HEK293T (cell line): ENCODE results near the gene CCNG1.
"Not testable (repeated sequence)": the region's sequence is repeated elsewhere in the genome, so short reads cannot be mapped to it uniquely, and the experiment has no call there.

Source experiments
- ARNT ChIP-seq: fragments of 450-650 bp; IDR thresholded peaks from 2 replicates; pipeline ENCODE4 v1.6.1; 2017; ENCODE audit warnings: mild to moderate bottlenecking
- BHLHE40 ChIP-seq: fragments of 450-650 bp; IDR thresholded peaks from 2 replicates; pipeline ENCODE4 v1.6.1; 2016; ENCODE audit warnings: mild to moderate bottlenecking, moderate library complexity, borderline replicate concordance
- CTBP1 ChIP-seq: fragments of 450-650 bp; IDR thresholded peaks from 2 replicates; pipeline ENCODE4 v1.6.1; 2016; ENCODE audit warnings: borderline replicate concordance
- ELF4 ChIP-seq: fragments of 450-650 bp; IDR thresholded peaks from 2 replicates; pipeline ENCODE4 v1.6.1; 2017; ENCODE audit warnings: antibody characterized with exemption
- FOXK2 ChIP-seq: fragments of 450-650 bp; IDR thresholded peaks from 2 replicates; pipeline ENCODE4 v1.6.1; 2016; ENCODE audit warnings: mild to moderate bottlenecking
- FOXM1 ChIP-seq: fragments of 450-650 bp; IDR thresholded peaks from 2 replicates; pipeline ENCODE4 v1.6.1; 2017; ENCODE audit warnings: mild to moderate bottlenecking, borderline replicate concordance
- HDGF ChIP-seq: fragments of 450-650 bp; IDR thresholded peaks from 2 replicates; pipeline ENCODE4 v1.6.1; 2017; ENCODE audit warnings: antibody characterized with exemption, borderline replicate concordance
- L3MBTL2 ChIP-seq: fragments of 450-650 bp; conservative IDR thresholded peaks from 2 replicates; pipeline ENCODE4 v1.6.1; 2016; ENCODE audit warnings: mild to moderate bottlenecking
- LEF1 ChIP-seq: fragments of 450-650 bp; IDR thresholded peaks from 2 replicates; pipeline ENCODE4 v1.6.1; 2017; ENCODE audit warnings: mild to moderate bottlenecking, borderline replicate concordance
- NFRKB ChIP-seq: fragments of 450-650 bp; IDR thresholded peaks from 2 replicates; pipeline ENCODE4 v1.6.1; 2016; ENCODE audit warnings: mild to moderate bottlenecking, moderate library complexity
- PKNOX1 ChIP-seq: fragments of 450-650 bp; IDR thresholded peaks from 2 replicates; pipeline ENCODE4 v1.6.1; 2016
- SP1 ChIP-seq: fragments of 450-650 bp; IDR thresholded peaks from 2 replicates; pipeline ENCODE4 v1.6.1; 2017
- ZNF384 ChIP-seq: fragments of 450-650 bp; IDR thresholded peaks from 2 replicates; pipeline ENCODE4 v1.6.1; 2016

- not testable (repeated sequence) for TF ChIP-seq CTBP1, SP1, L3MBTL2, BHLHE40, FOXK2, FOXM1, ZNF384, ELF4, LEF1, PKNOX1, NFRKB, ARNT, HDGF
Measured at GRCh38 chr5:163396818-163397340, 40.5 kb upstream of the CCNG1 start.
